Keratinocyte (primary cell): ENCODE measurements around the gene CDS2.

Experiments used
- CTCF ChIP-seq, 3 experiments: IDR thresholded peaks in 1 of 3; conservative IDR thresholded peaks in 1 of 3; optimal IDR thresholded peaks in 1 of 3; 2 replicates in 2 of 3; 3 replicates in 1 of 3; pipeline versions ENCODE3 to v1.5.1; 2011; ENCODE audit warnings: low read length in 3 of 3, mild to moderate bottlenecking in 3 of 3, moderate library complexity in 2 of 3, control low read depth in 1 of 3, inconsistent platforms in 1 of 3; ENCODE audit not compliant: insufficient read depth in 2 of 3; ENCODE audit errors: extremely low read depth in 1 of 3
- EZH2 ChIP-seq: IDR thresholded peaks from one replicate; pipeline ENCODE4 v1.6.1; 2012; ENCODE audit warnings: inconsistent platforms, mild to moderate bottlenecking, low read length, moderate library complexity

GRCh38 chr20:5095454-5095853 lies 31.4 kb upstream of the CDS2 start:
- no peak for TF ChIP-seq CTCF (optimal IDR thresholded peaks at IDR 0.05 in 1 of 3, IDR thresholded peaks at IDR 0.05 in 1 of 3, conservative IDR thresholded peaks at IDR 0.05 in 1 of 3; ENCODE audit: extremely low read depth in 1 of 3, insufficient read depth in 2 of 3, low read length in 3 of 3)
- no peak for TF ChIP-seq EZH2
